B cell (primary cell): Measurements from ENCODE around the gene AGBL4. TPM values are rescaled to one million over a fixed set of nuclear protein-coding genes. Genes with fewer than 3 reads are reported as not detected.

Experiments used
- ATAC-seq: fragments of 200-7000 bp; cut with Tn5 transposase; one replicate; pipeline ENCODE4 v1.10.0; 2021; ENCODE audit warnings: low read depth, mild to moderate bottlenecking, moderate number of reproducible peaks, moderate library complexity
- CTCF ChIA-PET: fragments of 350-600 bp; sonication (Branson Sonifier 250); formaldehyde crosslinking; loops from one replicate; lab custom pipeline; 2021; ENCODE audit warnings: antibody characterized with exemption, inconsistent platforms; lab: Charles Lee
- POLR2A ChIA-PET: fragments of 350-600 bp; sonication (Branson Sonifier 250); formaldehyde crosslinking; loops from one replicate; lab custom pipeline; 2021; ENCODE audit warnings: antibody characterized with exemption; lab: Charles Lee
- DNase-seq: peaks from one replicate; pipeline ENCODE4 v3.0.0; 2013
- H2AFZ ChIP-seq: 2 replicates; pipeline ENCODE4 v1.6.1; 2012; ENCODE audit warnings: mild to moderate bottlenecking, low read depth, low read length; ENCODE audit not compliant: insufficient read depth, poor library complexity, severe bottlenecking
- H3K27ac ChIP-seq, 2 donors: 1 replicate in 1 of 2; 2 replicates in 1 of 2; pipeline ENCODE4 v1.5.1; 2012 to 2013; ENCODE audit warnings: low read length in 2 of 2, mild to moderate bottlenecking in 2 of 2, moderate library complexity in 1 of 2
- H3K27me3 ChIP-seq, 4 experiments: fragments of 200-600 bp in 1 of 4; sonication (generic) in 1 of 4; replicated peaks in 1 of 4; 1 replicate in 2 of 4; 2 replicates in 2 of 4; pipeline versions ENCODE4 v1.6.1 to v1.7.0; 2013 to 2016; ENCODE audit warnings: low read length in 3 of 4, mild to moderate bottlenecking in 2 of 4, mixed read lengths in 1 of 4, moderate library complexity in 1 of 4; ENCODE audit not compliant: insufficient read depth in 4 of 4, control insufficient read depth in 3 of 4; ENCODE audit errors: control extremely low read depth in 1 of 4
- H3K36me3 ChIP-seq, 2 experiments: replicated peaks in 1 of 2; 1 replicate in 1 of 2; 2 replicates in 1 of 2; pipeline versions ENCODE4 v1.6.1 to v1.7.1; 2013; ENCODE audit warnings: low read length in 1 of 2; ENCODE audit not compliant: insufficient read depth in 2 of 2, control insufficient read depth in 1 of 2; ENCODE audit errors: control extremely low read depth in 1 of 2, extremely low read depth in 1 of 2
- H3K4me1 ChIP-seq, 2 donors: fragments of 200-600 bp in 1 of 2; sonication (generic) in 1 of 2; 1 replicate in 1 of 2; 2 replicates in 1 of 2; pipeline versions ENCODE4 v1.5.1 to v1.6.1; 2013 to 2017; ENCODE audit warnings: low read length in 2 of 2; ENCODE audit not compliant: control insufficient read depth in 2 of 2, insufficient read depth in 2 of 2
- H3K4me2 ChIP-seq: replicated peaks from 2 replicates; pipeline ENCODE3; 2012; ENCODE audit warnings: mild to moderate bottlenecking, low read depth, low read length; ENCODE audit not compliant: poor library complexity, severe bottlenecking
- H3K4me3 ChIP-seq, 5 experiments: fragments of 200-600 bp in 1 of 5; sonication (generic) in 1 of 5; 1 replicate in 3 of 5; 2 replicates in 2 of 5; pipeline versions ENCODE4 v1.5.1 to v1.7.0; 2011 to 2016; ENCODE audit warnings: low read length in 4 of 5, mild to moderate bottlenecking in 4 of 5, low read depth in 2 of 5, control low read depth in 1 of 5, moderate library complexity in 1 of 5; ENCODE audit not compliant: insufficient read depth in 1 of 5; ENCODE audit errors: control extremely low read depth in 1 of 5, extremely low read depth in 1 of 5
- H3K79me2 ChIP-seq: fragments of 200-600 bp; sonication (generic); one replicate; pipeline ENCODE4 v1.6.0; 2016; ENCODE audit warnings: low read length; ENCODE audit not compliant: control insufficient read depth, insufficient read depth
- H3K9ac ChIP-seq: fragments of 200-600 bp; sonication (generic); 2 replicates; pipeline ENCODE4 v1.6.1; 2017; ENCODE audit warnings: mild to moderate bottlenecking, low read length, moderate library complexity
- H3K9me3 ChIP-seq, 3 donors: one replicate each; pipeline versions ENCODE4 v1.6.1 to v1.7.1; 2013; ENCODE audit warnings: low read length in 2 of 3; ENCODE audit not compliant: control insufficient read depth in 2 of 3, insufficient read depth in 1 of 3; ENCODE audit errors: control extremely low read depth in 1 of 3
- H4K20me1 ChIP-seq: 2 replicates; pipeline ENCODE4 v1.6.0; 2012; ENCODE audit warnings: mild to moderate bottlenecking, low read length; ENCODE audit not compliant: insufficient read depth, control insufficient read depth, poor library complexity, severe bottlenecking
- H3K27ac Mint-ChIP-seq: one replicate; pipeline ENCODE4 v1.8.0; 2021; ENCODE audit warnings: mixed read lengths
- H3K27me3 Mint-ChIP-seq: one replicate; pipeline ENCODE4 v1.8.0; 2021; ENCODE audit warnings: mixed read lengths
- H3K4me1 Mint-ChIP-seq: one replicate; pipeline ENCODE4 v1.8.0; 2021; ENCODE audit warnings: mixed read lengths
- H3K4me3 Mint-ChIP-seq: one replicate; pipeline ENCODE4 v1.8.0; 2021; ENCODE audit warnings: mixed read lengths
- H3K9me3 Mint-ChIP-seq: one replicate; pipeline ENCODE4 v1.8.0; 2022; ENCODE audit warnings: mixed read lengths; ENCODE audit not compliant: insufficient read depth
- EZH2 ChIP-seq: IDR thresholded peaks from 2 replicates; pipeline ENCODE4 v1.6.1; 2012; ENCODE audit warnings: borderline replicate concordance, low read depth, mild to moderate bottlenecking, moderate library complexity, low read length; ENCODE audit not compliant: insufficient read depth, poor library complexity, severe bottlenecking
- WGBS: methylation state at CpG from one replicate; pipeline ENCODE4 v1.1.5; 2013; ENCODE audit warnings: missing lambda C conversion rate; ENCODE audit not compliant: insufficient coverage; 5-methylcytosine and 5-hydroxymethylcytosine counted together
- intact Hi-C: fragments of 100-400 bp; cut with micrococcal nuclease; formaldehyde crosslinking; loops from one replicate; pipeline ENCODE4 v1.10.0; 2022
- polyA plus RNA-seq: library from polyadenylated mRNA; depleted of rRNA; stranded (reverse); fragments of >200 nt; gene quantifications from 2 replicates; pipeline ENCODE4 v1.2.3, GENCODE V29; 2012
- total RNA-seq, 2 donors: library from RNA; stranded (reverse); fragments of 120-200 nt in 1 of 2; gene quantifications; 1 replicate in 1 of 2; 2 replicates in 1 of 2; pipeline versions ENCODE4 v1.2.3 to v1.2.4, GENCODE V29; 2013 to 2022
- TF ChIP-seq, protein P1 (sequence below): fragments of 200-600 bp; IDR thresholded peaks from one replicate; pipeline ENCODE4 v1.8.0; 2022; ENCODE audit warnings: antibody characterized with exemption, mild to moderate bottlenecking

The AGBL4 gene
- total and polyA plus RNA-seq, 2 donors (not counting 1 experiment from before 2014, with no cell fraction given) = 0.07 to 0.12 TPM

DNA sequence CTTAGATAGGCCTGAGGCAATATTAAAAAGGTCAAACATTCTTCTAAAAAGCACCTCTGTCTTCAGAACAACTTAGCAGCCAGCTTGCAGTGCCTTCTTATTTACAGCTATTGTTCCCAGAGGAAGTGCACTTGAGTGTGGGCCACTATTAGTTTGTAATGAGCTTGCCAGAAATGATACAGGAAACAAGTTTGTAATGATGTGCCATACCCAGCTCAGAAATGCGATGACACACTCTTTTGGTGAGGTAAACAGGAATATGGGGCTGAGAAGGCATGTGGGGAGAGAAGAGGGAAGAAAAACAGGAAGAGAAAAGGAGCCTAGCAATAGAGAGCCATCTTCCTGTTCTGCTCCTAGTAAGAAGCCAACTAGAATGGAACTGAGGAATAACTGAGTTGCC, 295.4 kb downstream of the AGBL4 start:
- Mint-ChIP-seq H3K27me3 (no peaks in the 10 kb centered on the region), H3K4me1 (no peaks in the 10 kb centered on the region), H3K27ac (no peak overlapping the region), H3K4me3 (no peak overlapping the region), H3K9me3 (peaks cover 5% of the 10 kb centered on the region)
- POLR2A ChIA-PET = no interaction called here
- Histone ChIP-seq H3K4me1 (no peaks in the 10 kb centered on the region), H3K27ac (no peak overlapping the region), H3K4me3 (no peak overlapping the region), H3K9ac (no peak overlapping the region), H3K4me2 (no peak overlapping the region), H3K36me3 (no peaks in the 10 kb centered on the region), H4K20me1 (no peaks in the 10 kb centered on the region), H3K9me3 (peaks cover 0 to 12% (median 4%) of the 10 kb centered on the region in 3 donors), H3K79me2 (no peaks in the 10 kb centered on the region), H2AFZ (no peak overlapping the region), H3K27me3 (no peaks in the 10 kb centered on the region)
- CTCF ChIA-PET = no interaction called here
- TF ChIP-seq EZH2 = no peak
- TF ChIP-seq, protein P1, sequence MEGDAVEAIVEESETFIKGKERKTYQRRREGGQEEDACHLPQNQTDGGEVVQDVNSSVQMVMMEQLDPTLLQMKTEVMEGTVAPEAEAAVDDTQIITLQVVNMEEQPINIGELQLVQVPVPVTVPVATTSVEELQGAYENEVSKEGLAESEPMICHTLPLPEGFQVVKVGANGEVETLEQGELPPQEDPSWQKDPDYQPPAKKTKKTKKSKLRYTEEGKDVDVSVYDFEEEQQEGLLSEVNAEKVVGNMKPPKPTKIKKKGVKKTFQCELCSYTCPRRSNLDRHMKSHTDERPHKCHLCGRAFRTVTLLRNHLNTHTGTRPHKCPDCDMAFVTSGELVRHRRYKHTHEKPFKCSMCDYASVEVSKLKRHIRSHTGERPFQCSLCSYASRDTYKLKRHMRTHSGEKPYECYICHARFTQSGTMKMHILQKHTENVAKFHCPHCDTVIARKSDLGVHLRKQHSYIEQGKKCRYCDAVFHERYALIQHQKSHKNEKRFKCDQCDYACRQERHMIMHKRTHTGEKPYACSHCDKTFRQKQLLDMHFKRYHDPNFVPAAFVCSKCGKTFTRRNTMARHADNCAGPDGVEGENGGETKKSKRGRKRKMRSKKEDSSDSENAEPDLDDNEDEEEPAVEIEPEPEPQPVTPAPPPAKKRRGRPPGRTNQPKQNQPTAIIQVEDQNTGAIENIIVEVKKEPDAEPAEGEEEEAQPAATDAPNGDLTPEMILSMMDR = no peak
- ATAC-seq (no peak), DNase-seq (no peak)
- intact Hi-C loops = no loop called here
- 40% methylated on average over 1 of the region's 1 CpG for WGBS

DNA sequence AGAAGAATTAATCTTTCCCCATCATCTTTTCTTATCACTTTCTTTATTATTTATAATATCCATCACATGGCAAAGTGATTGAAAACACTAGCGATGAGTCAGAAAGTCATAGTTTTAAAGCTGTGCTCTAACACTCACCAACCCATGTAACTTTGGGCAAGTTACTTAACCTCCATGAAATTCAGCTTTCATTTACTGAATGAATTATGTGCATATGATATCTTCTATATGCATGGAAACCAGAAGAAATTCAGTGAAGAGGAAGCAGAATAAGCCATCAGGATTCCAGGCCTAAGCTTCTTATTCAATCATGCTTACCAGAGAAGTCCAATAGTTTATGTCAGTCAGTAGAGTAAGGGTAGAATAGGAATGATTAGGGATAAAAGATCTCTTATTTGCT, 300.1 kb downstream of the AGBL4 start:
- ChIA-PET POLR2A (no interaction called here), CTCF (no interaction called here)
- no peak overlapping the region for H3K4me2 ChIP-seq
- DNase-seq = no peak
- Mint-ChIP-seq H3K27me3 (no peaks in the 10 kb centered on the region), H3K27ac (no peak overlapping the region), H3K4me1 (no peaks in the 10 kb centered on the region), H3K4me3 (no peak overlapping the region), H3K9me3 (peaks cover 3% of the 10 kb centered on the region)
- H3K9me3 ChIP-seq = no peaks in the 10 kb centered on the region
- ATAC-seq = no peak
- no peak overlapping the region for H3K4me3 ChIP-seq
- no peaks in the 10 kb centered on the region for H4K20me1 ChIP-seq
- TF ChIP-seq, protein P1 = no peak
- TF ChIP-seq EZH2 = no peak
- no peaks in the 10 kb centered on the region for H3K4me1 ChIP-seq
- H3K36me3 ChIP-seq = no peaks in the 10 kb centered on the region
- intact Hi-C loops = no loop called here
- WGBS = no CpG with 5 or more reads among the region's 1 CpG
- H3K27ac ChIP-seq = no peak overlapping the region
- H3K9ac ChIP-seq = no peak overlapping the region
- no peaks in the 10 kb centered on the region for H3K79me2 ChIP-seq
- no peak overlapping the region for H2AFZ ChIP-seq
- no peaks in the 10 kb centered on the region for H3K27me3 ChIP-seq
